HepG2 (cell line): Measurements from ENCODE around the gene URI1. TPM values are rescaled to one million over a fixed set of nuclear protein-coding genes. Genes with fewer than 3 reads are reported as not detected.

Source experiments
- ATAC-seq: fragments of 200-7000 bp; cut with Tn5 transposase; 3 replicates; pipeline ENCODE4 v1.9.1; 2020; ENCODE audit warnings: mild to moderate bottlenecking, moderate library complexity
- BruUV-seq: library from RNA; stranded (reverse); fragments of 400-500 nt; replicated peaks from 2 replicates; lab custom pipeline; 2021; lab: Mats Ljungman, UMichigan
- CTCF ChIA-PET: fragments of 300-600 bp; formaldehyde crosslinking; extraction: SDS; loops from one replicate; lab custom pipeline; 2021; ENCODE audit warnings: low total read pairs, inconsistent platforms, low intra/inter-chr PET ratio; lab: Yijun Ruan, JAX
- POLR2A ChIA-PET: fragments of 350-600 bp; sonication (Branson Sonifier 250); formaldehyde crosslinking; loops from one replicate; lab custom pipeline; 2020; ENCODE audit warnings: antibody characterized with exemption, inconsistent platforms; lab: Yijun Ruan, JAX
- DNase-seq: peaks from one replicate; pipeline ENCODE4 v3.0.0-alpha.2; 2015; ENCODE audit warnings: low spot score
- FAIRE-seq: peaks from 3 replicates; lab custom pipeline; 2011; peaks lifted over from hg19 to GRCh38; lab: Jason Lieb, UNC
- H2AFZ ChIP-seq: one replicate; pipeline ENCODE4 v1.6.1; 2011; ENCODE audit warnings: low read length, inconsistent platforms
- H3K27ac ChIP-seq: fragments of 300-600 bp; 3 replicates; pipeline ENCODE4 v1.8.0; 2011; ENCODE audit warnings: mixed run types, mild to moderate bottlenecking, mixed read lengths, low read length, inconsistent platforms; ENCODE audit not compliant: insufficient read depth; ENCODE audit errors: extremely low read length
- H3K27me3 ChIP-seq, 2 experiments: fragments of 200-600 bp in 1 of 2; 2 replicates in 1 of 2; 3 replicates in 1 of 2; pipeline versions ENCODE4 v1.6.0 to v1.8.0; 2011; ENCODE audit warnings: low read length in 2 of 2, mild to moderate bottlenecking in 2 of 2, moderate library complexity in 2 of 2, inconsistent platforms in 1 of 2; ENCODE audit not compliant: insufficient read depth in 2 of 2, control insufficient read depth in 1 of 2
- H3K36me3 ChIP-seq, 2 experiments: fragments of 200-600 bp in 1 of 2; replicated peaks in 1 of 2; 2 replicates in 1 of 2; 3 replicates in 1 of 2; pipeline versions ENCODE4 v1.5.1 to v1.8.0; 2011; ENCODE audit warnings: low read length in 2 of 2, inconsistent platforms in 1 of 2; ENCODE audit not compliant: insufficient read depth in 2 of 2, control insufficient read depth in 1 of 2
- H3K4me1 ChIP-seq: 2 replicates; pipeline ENCODE4 v1.5.1; 2012; ENCODE audit warnings: low read length, inconsistent platforms; ENCODE audit not compliant: insufficient read depth
- H3K4me2 ChIP-seq: 2 replicates; pipeline ENCODE4 v1.6.0; 2011; ENCODE audit warnings: low read depth, low read length, inconsistent platforms
- H3K4me3 ChIP-seq, 3 experiments: fragments of 200-600 bp in 1 of 3; sonication (generic), shearing (Covaris generic) in 1 of 3; replicated peaks in 1 of 3; 2 replicates each; pipeline ENCODE4 v1.5.1; 2011 to 2016; ENCODE audit warnings: low read length in 3 of 3, inconsistent platforms in 2 of 3, low read depth in 2 of 3, mild to moderate bottlenecking in 2 of 3, control low read depth in 1 of 3, mixed read lengths in 1 of 3; ENCODE audit not compliant: insufficient read depth in 1 of 3
- H3K79me2 ChIP-seq: one replicate; pipeline ENCODE4 v1.6.1; 2011; ENCODE audit warnings: low read length, inconsistent platforms; ENCODE audit not compliant: insufficient read depth
- H3K9ac ChIP-seq: 2 replicates; pipeline ENCODE4 v1.6.0; 2011; ENCODE audit warnings: mild to moderate bottlenecking, low read depth, low read length, inconsistent platforms; ENCODE audit not compliant: insufficient read depth
- H3K9me3 ChIP-seq: 2 replicates; pipeline ENCODE4 v1.5.1; 2012; ENCODE audit warnings: mild to moderate bottlenecking, low read length
- H4K20me1 ChIP-seq: 2 replicates; pipeline ENCODE4 v1.6.0; 2011; ENCODE audit warnings: inconsistent platforms, mild to moderate bottlenecking, low read length, moderate library complexity; ENCODE audit not compliant: insufficient read depth
- FOXP1 ChIP-seq, 2 experiments: fragments of 450-650 bp in 1 of 2; IDR thresholded peaks; 2 replicates each; pipeline ENCODE4 v1.6.1; 2017 to 2018; ENCODE audit warnings: antibody characterized with exemption in 1 of 2
- ZNF20 ChIP-seq: sonication (generic); formaldehyde crosslinking; IDR thresholded peaks from 2 replicates; pipeline ENCODE4 v1.4.0; 2020; ENCODE audit warnings: mild to moderate bottlenecking, moderate library complexity, missing genetic modification reagents
- ZNF569 ChIP-seq: sonication (generic); formaldehyde crosslinking; IDR thresholded peaks from 2 replicates; pipeline ENCODE4 v1.5.0; 2020; ENCODE audit warnings: mild to moderate bottlenecking, missing genetic modification reagents, moderate library complexity, borderline replicate concordance
- ZZZ3 ChIP-seq: sonication (generic); formaldehyde crosslinking; IDR thresholded peaks from 2 replicates; pipeline ENCODE4 v1.4.0; 2020; ENCODE audit warnings: missing genetic modification reagents, mild to moderate bottlenecking, borderline replicate concordance
- WGBS: methylation state at CpG from one replicate; pipeline ENCODE4 v1.1.6; 2017; ENCODE audit warnings: low lambda C conversion rate; 5-methylcytosine and 5-hydroxymethylcytosine counted together
- in situ Hi-C: cut with HindIII; loops from 2 replicates; pipeline ENCODE4 v1.10.0; 2017; ENCODE audit warnings: low pct_unique_long_range_greater_than_20kb; ENCODE audit not compliant: extremely low pct_ligation_motif_present
- intact Hi-C: fragments of 100-400 bp; cut with micrococcal nuclease; formaldehyde crosslinking; loops from one replicate; pipeline ENCODE4 v1.10.0; 2022; ENCODE audit not compliant: unreplicated experiment
- polyA plus RNA-seq, 8 experiments: library from polyadenylated mRNA; depleted of rRNA in 3 of 8; stranded (reverse) in 7 of 8; unstranded in 1 of 8; fragments of >200 nt; fragmentation: Illumina TruSeq in 4 of 8; extraction: Trizol in 4 of 8; gene quantifications; 2 replicates each; pipeline versions ENCODE4 v1.2.1 to v1.2.3, GENCODE V29; 2011 to 2016; ENCODE audit warnings: low read depth in 4 of 8, missing spikeins in 1 of 8, mixed read lengths in 1 of 8; ENCODE audit not compliant: insufficient read depth in 1 of 8
- total RNA-seq, 5 experiments: library from RNA; depleted of rRNA; stranded (reverse); fragments of >200 nt; fragmentation: Illumina TruSeq; extraction: Trizol; gene quantifications; 2 replicates each; pipeline ENCODE4 v1.2.3, GENCODE V29; 2016; ENCODE audit warnings: low read depth in 1 of 5

The URI1 gene
- total and polyA plus RNA-seq, 2 of the 13 experiments (the other 11 are each of a cell fraction or from before 2014, with no cell fraction given): 43.6 to 67.9 TPM

- BruUV-seq: no TSS peak
- CTCF ChIA-PET: no interaction called here
- H3K4me1 ChIP-seq: peaks cover 10% of the 10 kb centered on the region; the same call in 1 of the 2 replicates
- H3K4me3 ChIP-seq: no peak overlapping the region
- H3K9ac ChIP-seq: no peak overlapping the region
- in situ Hi-C loops (no loop called here), intact Hi-C loops (no loop called here)
- peak; percentile 73; the same call in 1 of the 2 replicates for TF ChIP-seq ZNF20 (CRISPR knock-in tag)
- TF ChIP-seq ZNF569 (CRISPR knock-in tag): no peak
- no peaks in the 10 kb centered on the region for H3K9me3 ChIP-seq
- no peak for FAIRE-seq
- H3K4me2 ChIP-seq: peak overlapping the region; percentile 39; the same call in 1 of the 2 replicates
- 45% methylated on average over 6 of the region's 7 CpGs for WGBS
- H3K27ac ChIP-seq: no peak overlapping the region
- H3K36me3 ChIP-seq: no peaks in the 10 kb centered on the region
- ATAC-seq: no peak
- POLR2A ChIA-PET: no interaction called here
- H3K27me3 ChIP-seq: no peaks in the 10 kb centered on the region
- DNase-seq: no peak
- no peaks in the 10 kb centered on the region for H3K79me2 ChIP-seq
- peak overlapping the region; percentile 9 for H2AFZ ChIP-seq
- no peaks in the 10 kb centered on the region for H4K20me1 ChIP-seq
Observed at GRCh38 chr19:29917911-29918310, 24.1 kb upstream of the URI1 start.

GRCh38 chr19:29918891-29919290 is 23.1 kb upstream of the URI1 start:
- in situ Hi-C loops (no loop called here), intact Hi-C loops (no loop called here)
- Histone ChIP-seq H3K9me3 (no peaks in the 10 kb centered on the region), H3K27ac (no peak overlapping the region), H3K9ac (no peak overlapping the region), H3K36me3 (no peaks in the 10 kb centered on the region), H3K4me1 (peaks cover 10% of the 10 kb centered on the region; the same call in 1 of the 2 replicates), H3K4me2 (no peak overlapping the region), H3K4me3 (no peak overlapping the region), H4K20me1 (no peaks in the 10 kb centered on the region), H3K27me3 (no peaks in the 10 kb centered on the region), H2AFZ (no peak overlapping the region), H3K79me2 (no peaks in the 10 kb centered on the region)
- DNase-seq (no peak), ATAC-seq (no peak), FAIRE-seq (no peak)
- POLR2A ChIA-PET: no interaction called here
- BruUV-seq: no TSS peak
- CTCF ChIA-PET: no interaction called here
- 64% methylated on average over 6 of the region's 6 CpGs for WGBS
- TF ChIP-seq FOXP1 (IDR thresholded peaks at IDR 0.05) (peak; percentile 90), FOXP1 (CRISPR knock-in tag; IDR thresholded peaks at IDR 0.05) (no peak), ZZZ3 (CRISPR knock-in tag) (no peak)
- TF ChIP-seq, all 625 proteins: peak for 1
